HepG2 (cell line): Measurements from ENCODE around the gene RCOR1. TPM values are rescaled to one million over a fixed set of nuclear protein-coding genes. Genes with fewer than 3 reads are reported as not detected.

Experiments used
- CC2D1A ChIP-seq: sonication (generic); formaldehyde crosslinking; IDR thresholded peaks from 2 replicates; pipeline ENCODE4 v1.8.1; 2023; ENCODE audit warnings: mild to moderate bottlenecking, missing genetic modification reagents
- FOSL2 ChIP-seq: sonication (generic); formaldehyde crosslinking; IDR thresholded peaks from 2 replicates; pipeline ENCODE4 v1.4.0; 2020; ENCODE audit warnings: missing genetic modification reagents
- ISX ChIP-seq: sonication (generic); formaldehyde crosslinking; conservative IDR thresholded peaks from 2 replicates; pipeline ENCODE4 v1.5.0; 2020; ENCODE audit warnings: missing genetic modification reagents
- JUN ChIP-seq: sonication (generic); formaldehyde crosslinking; IDR thresholded peaks from 2 replicates; pipeline ENCODE4 v1.4.0; 2020; ENCODE audit warnings: mild to moderate bottlenecking, missing genetic modification reagents
- MATR3 ChIP-seq: sonication (generic); formaldehyde crosslinking; IDR thresholded peaks from 2 replicates; pipeline ENCODE4 v1.4.0; 2020; ENCODE audit warnings: missing genetic modification reagents
- NCOA1 ChIP-seq: sonication (generic); formaldehyde crosslinking; IDR thresholded peaks from 2 replicates; pipeline ENCODE4 v1.9.0; 2021; ENCODE audit warnings: missing genetic modification reagents
- PRDM10 ChIP-seq: sonication (generic); formaldehyde crosslinking; IDR thresholded peaks from 2 replicates; pipeline ENCODE4 v1.4.0; 2020; ENCODE audit warnings: low read depth, missing genetic modification reagents
- SMYD3 ChIP-seq: sonication (generic); formaldehyde crosslinking; IDR thresholded peaks from 2 replicates; pipeline ENCODE4 v1.8.1; 2023; ENCODE audit warnings: mild to moderate bottlenecking, missing genetic modification reagents
- TEAD3 ChIP-seq: optimal IDR thresholded peaks from 2 replicates; pipeline ENCODE3; 2016; ENCODE audit warnings: borderline replicate concordance
- TRAFD1 ChIP-seq: sonication (generic); formaldehyde crosslinking; IDR thresholded peaks from 2 replicates; pipeline ENCODE4 v1.5.1; 2020; ENCODE audit warnings: missing genetic modification reagents, mild to moderate bottlenecking, borderline replicate concordance
- ZBTB14 ChIP-seq: sonication (generic); formaldehyde crosslinking; IDR thresholded peaks from 2 replicates; pipeline ENCODE4 v1.4.0; 2020; ENCODE audit warnings: missing genetic modification reagents
- ZBTB25 ChIP-seq: IDR thresholded peaks from 2 replicates; pipeline ENCODE4 v1.6.1; 2018; ENCODE audit warnings: missing genetic modification reagents
- ZC3H4 ChIP-seq: sonication (generic); formaldehyde crosslinking; IDR thresholded peaks from 2 replicates; pipeline ENCODE4 v1.4.0; 2020; ENCODE audit warnings: missing genetic modification reagents, borderline replicate concordance
- ZFY ChIP-seq: sonication (generic); formaldehyde crosslinking; IDR thresholded peaks from 2 replicates; pipeline ENCODE4 v1.4.0; 2020; ENCODE audit warnings: missing genetic modification reagents
- ZNF350 ChIP-seq: sonication (generic); formaldehyde crosslinking; IDR thresholded peaks from 2 replicates; pipeline ENCODE4 v1.4.0; 2020; ENCODE audit warnings: mild to moderate bottlenecking, low read depth, missing genetic modification reagents, borderline replicate concordance
- ZNF609 ChIP-seq: sonication (generic); formaldehyde crosslinking; IDR thresholded peaks from 2 replicates; pipeline ENCODE4 v1.4.0; 2020; ENCODE audit warnings: mild to moderate bottlenecking, missing genetic modification reagents, borderline replicate concordance
- ZNF839 ChIP-seq: sonication (generic); formaldehyde crosslinking; IDR thresholded peaks from 2 replicates; pipeline ENCODE4 v1.4.0; 2020; ENCODE audit warnings: missing genetic modification reagents, mild to moderate bottlenecking, borderline replicate concordance
- polyA plus RNA-seq, 8 experiments: library from polyadenylated mRNA; depleted of rRNA in 3 of 8; stranded (reverse) in 7 of 8; unstranded in 1 of 8; fragments of >200 nt; fragmentation: Illumina TruSeq in 4 of 8; extraction: Trizol in 4 of 8; gene quantifications; 2 replicates each; pipeline versions ENCODE4 v1.2.1 to v1.2.3, GENCODE V29; 2011 to 2016; ENCODE audit warnings: low read depth in 4 of 8, missing spikeins in 1 of 8, mixed read lengths in 1 of 8; ENCODE audit not compliant: insufficient read depth in 1 of 8
- total RNA-seq, 5 experiments: library from RNA; depleted of rRNA; stranded (reverse); fragments of >200 nt; fragmentation: Illumina TruSeq; extraction: Trizol; gene quantifications; 2 replicates each; pipeline ENCODE4 v1.2.3, GENCODE V29; 2016; ENCODE audit warnings: low read depth in 1 of 5

RCOR1 gene
- total and polyA plus RNA-seq, 2 of the 13 experiments (the other 11 are each of a cell fraction or from before 2014, with no cell fraction given), result 10.2 to 11.1 TPM

- TF ChIP-seq PRDM10 (CRISPR knock-in tag), result no peak
- peak; percentile 52; the same call in 1 of the 2 replicates for TF ChIP-seq ZC3H4 (CRISPR knock-in tag)
- no peak for TF ChIP-seq MATR3 (CRISPR knock-in tag)
- TF ChIP-seq CC2D1A (CRISPR knock-in tag), result no peak
- TF ChIP-seq ZBTB14 (CRISPR knock-in tag), result no peak
- peak; percentile 60 for TF ChIP-seq TEAD3 (CRISPR knock-in tag)
- peak; percentile 19; the same call in 1 of the 2 replicates for TF ChIP-seq ZNF350 (CRISPR knock-in tag)
- no peak for TF ChIP-seq ZNF609 (CRISPR knock-in tag)
- no peak for TF ChIP-seq SMYD3 (CRISPR knock-in tag)
- TF ChIP-seq FOSL2 (CRISPR knock-in tag), result peak; percentile 86
- TF ChIP-seq ZFY (CRISPR knock-in tag), result peak; percentile 64; the same call in 1 of the 2 replicates
- 0 out of 2 replicates have a peak, but pooled peaks have one; percentile 38 for TF ChIP-seq NCOA1 (CRISPR knock-in tag)
- TF ChIP-seq JUN, result no peak
- TF ChIP-seq TRAFD1 (CRISPR knock-in tag), result no peak
- TF ChIP-seq ISX (CRISPR knock-in tag), result no peak
- TF ChIP-seq ZBTB25 (CRISPR knock-in tag), result no peak; the same call in 1 of the 2 replicates
- TF ChIP-seq ZNF839 (CRISPR knock-in tag), result no peak
These were observed 1.8 kb upstream of the RCOR1 start (continued) for GRCh38 chr14:102590667-102591099.
